ENCODE results near the gene SFXN5.

- TF ChIP-seq CTCF (IDR thresholded peaks at IDR 0.05; ENCODE audit: control extremely low read depth in 1 of 3, insufficient read depth in 1 of 3, low read depth in 1 of 3, low read length in 3 of 3) (peak; percentile 91 to 96 (median 95)), RBBP5 (IDR thresholded peaks at IDR 0.05; ENCODE audit: borderline replicate concordance, low read depth, low read length) (no peak), RFX5 (IDR thresholded peaks at IDR 0.05; ENCODE audit: borderline replicate concordance, low read depth, low read length) (no peak), POLR2AphosphoS5 (IDR thresholded peaks at IDR 0.05; ENCODE audit: low read depth, low read length) (no peak), KDM1A (IDR thresholded peaks at IDR 0.05; ENCODE audit: borderline replicate concordance, low read length) (no peak), EZH2 (IDR thresholded peaks at IDR 0.05; ENCODE audit: low read depth, low read length, severe bottlenecking) (no peak), POLR2A (IDR thresholded peaks at IDR 0.05; ENCODE audit: control extremely low read depth in 1 of 2, low read depth in 2 of 2, low read length in 2 of 2) (no peak), HDAC2 (IDR thresholded peaks at IDR 0.05; ENCODE audit: borderline replicate concordance in 1 of 2, low read depth in 2 of 2, low read length in 2 of 2) (no peak), YY1 (IDR thresholded peaks at IDR 0.05; ENCODE audit: low read depth, low read length) (no peak), TBP (IDR thresholded peaks at IDR 0.05; ENCODE audit: low read depth, low read length) (no peak), NRF1 (IDR thresholded peaks at IDR 0.05; ENCODE audit: low read depth, low read length) (no peak)
Observed at GRCh38 chr2:72893594-72894319, 177.8 kb downstream of the SFXN5 start.
